Activated T-cell treated with anti-CD3 and anti-CD28 coated beads, Interleukin-2, amount 50 U/mL, for 4 hours (primary cell): ENCODE data around the gene TNFRSF14. TPM values are rescaled to one million over a fixed set of nuclear protein-coding genes. Genes with fewer than 3 reads are reported as not detected.
A peak's percentile ranks its signal among the peaks of the same experiment; 100 is the strongest.
"Not testable (repeated sequence)": the region's sequence is repeated elsewhere in the genome, so short reads cannot be mapped to it uniquely, and the experiment has no call there.

Experiments used
- ATAC-seq, 2 donors: fragments of 200-7000 bp; cut with Tn5 transposase; one replicate each; pipeline ENCODE4 v1.10.0; 2021
- DNase-seq: peaks from one replicate; pipeline ENCODE4 v3.0.0-alpha.2; 2020
- H3K27me3 Mint-ChIP-seq: one replicate; pipeline ENCODE4 v1.8.0; 2021; ENCODE audit warnings: low read depth, mixed read lengths
- H3K36me3 Mint-ChIP-seq: one replicate; pipeline ENCODE4 v1.8.0; 2022; ENCODE audit warnings: mixed read lengths; ENCODE audit not compliant: insufficient read depth
- H3K4me1 Mint-ChIP-seq: one replicate; pipeline ENCODE4 v1.8.0; 2021; ENCODE audit warnings: low read depth, mixed read lengths
- H3K4me3 Mint-ChIP-seq: one replicate; pipeline ENCODE4 v1.8.0; 2021; ENCODE audit warnings: mild to moderate bottlenecking, moderate library complexity, mixed read lengths
- H3K9me3 Mint-ChIP-seq: one replicate; pipeline ENCODE4 v1.8.0; 2021; ENCODE audit warnings: mixed read lengths
- total RNA-seq, 3 donors: library from RNA; stranded (reverse); gene quantifications; one replicate each; pipeline ENCODE4 v1.2.1, GENCODE V29; 2021

The TNFRSF14 gene
- total RNA-seq, 3 donors from 2014 or later = 99.3 to 164 (median 114) TPM

GRCh38 chr1:2571348-2571747 lies 15.2 kb downstream of the TNFRSF14 start:
- no peak for DNase-seq
- no peaks in the 10 kb centered on the region for H3K27me3 Mint-ChIP-seq
- no peak overlapping the region for H3K4me3 Mint-ChIP-seq
- ATAC-seq = no peak
- H3K9me3 Mint-ChIP-seq = peaks cover 11% of the 10 kb centered on the region
- H3K36me3 Mint-ChIP-seq = peaks cover 2% of the 10 kb centered on the region
- H3K4me1 Mint-ChIP-seq = peaks cover 10% of the 10 kb centered on the region

GRCh38 chr1:2573250-2573920 lies 17.2 kb downstream of the TNFRSF14 start:
- DNase-seq (no peak), ATAC-seq (no peak)
- Mint-ChIP-seq H3K27me3 (no peaks in the 10 kb centered on the region), H3K4me3 (no peak overlapping the region), H3K4me1 (peaks cover 26% of the 10 kb centered on the region), H3K9me3 (peaks cover 11% of the 10 kb centered on the region), H3K36me3 (peaks cover 2% of the 10 kb centered on the region)

- DNase-seq (no peak), ATAC-seq (no peak)
- no peaks in the 10 kb centered on the region for H3K27me3 Mint-ChIP-seq
- no peak overlapping the region for H3K4me3 Mint-ChIP-seq
- peaks cover 11% of the 10 kb centered on the region for H3K9me3 Mint-ChIP-seq
- H3K36me3 Mint-ChIP-seq = peaks cover 4% of the 10 kb centered on the region
- H3K4me1 Mint-ChIP-seq = peaks cover 35% of the 10 kb centered on the region
These were observed 18.2 kb downstream of the TNFRSF14 start for GRCh38 chr1:2574350-2574749.

GRCh38 chr1:2575801-2576663 lies 19.9 kb downstream of the TNFRSF14 start:
- H3K9me3 Mint-ChIP-seq = peaks cover 11% of the 10 kb centered on the region
- H3K4me1 Mint-ChIP-seq = peaks cover 49% of the 10 kb centered on the region
- no peak overlapping the region for H3K4me3 Mint-ChIP-seq
- no peak for ATAC-seq
- DNase-seq = no peak
- peaks cover 4% of the 10 kb centered on the region for H3K36me3 Mint-ChIP-seq
- no peaks in the 10 kb centered on the region for H3K27me3 Mint-ChIP-seq

GRCh38 chr1:2577565-2578075 lies 21.4 kb downstream of the TNFRSF14 start:
- DNase-seq (peak; percentile 35), ATAC-seq (peak; percentile 46 to 53)
- H3K4me3 Mint-ChIP-seq = peak overlapping the region; percentile 77
- not testable (repeated sequence) for H3K36me3 Mint-ChIP-seq, H3K27me3 Mint-ChIP-seq
- H3K9me3 Mint-ChIP-seq = peaks cover 11% of the 10 kb centered on the region
- H3K4me1 Mint-ChIP-seq = peaks cover 65% of the 10 kb centered on the region

GRCh38 chr1:2578758-2579118 lies 22.6 kb downstream of the TNFRSF14 start:
- H3K4me1 Mint-ChIP-seq = peaks cover 75% of the 10 kb centered on the region
- peaks cover 2% of the 10 kb centered on the region for H3K36me3 Mint-ChIP-seq
- H3K4me3 Mint-ChIP-seq = peak overlapping the region; percentile 77
- no peaks in the 10 kb centered on the region for H3K27me3 Mint-ChIP-seq
- H3K9me3 Mint-ChIP-seq = peaks cover 4% of the 10 kb centered on the region
- DNase-seq (no peak), ATAC-seq (no peak)

- ATAC-seq = no peak
- Mint-ChIP-seq H3K36me3 (peaks cover 2% of the 10 kb centered on the region), H3K4me3 (no peak overlapping the region), H3K9me3 (no peaks in the 10 kb centered on the region), H3K4me1 (peaks cover 88% of the 10 kb centered on the region), H3K27me3 (no peaks in the 10 kb centered on the region)
- no peak for DNase-seq
These were observed 24.5 kb downstream of the TNFRSF14 start for GRCh38 chr1:2580691-2581090.

- ATAC-seq (no peak), DNase-seq (no peak)
- H3K27me3 Mint-ChIP-seq = no peaks in the 10 kb centered on the region
- H3K9me3 Mint-ChIP-seq = no peaks in the 10 kb centered on the region
- H3K4me1 Mint-ChIP-seq = peaks cover 74% of the 10 kb centered on the region
- H3K36me3 Mint-ChIP-seq = peaks cover 2% of the 10 kb centered on the region
- H3K4me3 Mint-ChIP-seq = no peak overlapping the region
These were observed 26.2 kb downstream of the TNFRSF14 start for GRCh38 chr1:2582391-2582790.

GRCh38 chr1:2583331-2583791 lies 27.2 kb downstream of the TNFRSF14 start:
- Mint-ChIP-seq H3K36me3 (peaks cover 2% of the 10 kb centered on the region), H3K9me3 (no peaks in the 10 kb centered on the region), H3K4me1 (peaks cover 69% of the 10 kb centered on the region)

GRCh38 chr1:2583871-2584351 lies 27.7 kb downstream of the TNFRSF14 start:
- ATAC-seq (no peak), DNase-seq (no peak)
- no peaks in the 10 kb centered on the region for H3K9me3 Mint-ChIP-seq
- H3K36me3 Mint-ChIP-seq = peaks cover under 1% of the 10 kb centered on the region
- H3K4me1 Mint-ChIP-seq = peaks cover 63% of the 10 kb centered on the region
- H3K4me3 Mint-ChIP-seq = peak overlapping the region; percentile 83
- no peaks in the 10 kb centered on the region for H3K27me3 Mint-ChIP-seq

More at GRCh38 chr1:2583331-2583791, 27.2 kb downstream of the TNFRSF14 start:
- Mint-ChIP-seq H3K27me3 (no peaks in the 10 kb centered on the region), H3K4me3 (peak overlapping the region; percentile 83)
- DNase-seq (no peak), ATAC-seq (no peak)

- Mint-ChIP-seq H3K4me1 (peaks cover 55% of the 10 kb centered on the region), H3K9me3 (no peaks in the 10 kb centered on the region), H3K4me3 (peak overlapping the region; percentile 83), H3K27me3 (no peaks in the 10 kb centered on the region), H3K36me3 (no peaks in the 10 kb centered on the region)
- ATAC-seq (no peak), DNase-seq (no peak)
These were observed 28.6 kb downstream of the TNFRSF14 start for GRCh38 chr1:2584686-2585317.

- no peaks in the 10 kb centered on the region for H3K9me3 Mint-ChIP-seq
- ATAC-seq = peak; percentile 32 to 37
- H3K4me1 Mint-ChIP-seq = peaks cover 50% of the 10 kb centered on the region
These were observed 29.3 kb downstream of the TNFRSF14 start for GRCh38 chr1:2585318-2586092.

GRCh38 chr1:2586154-2587070 lies 30.2 kb downstream of the TNFRSF14 start, which contains the start of gene PRXL2B:
TSS of gene PRXL2B (plus strand) at chr1:2586777. CDS start at chr1:2586886, 109 bp downstream.
- H3K9me3 Mint-ChIP-seq = no peaks in the 10 kb centered on the region
- peak; percentile 84 for ATAC-seq
- DNase-seq = peak; percentile 97
- H3K27me3 Mint-ChIP-seq = no peaks in the 10 kb centered on the region
- peaks cover 41% of the 10 kb centered on the region for H3K4me1 Mint-ChIP-seq
- no peaks in the 10 kb centered on the region for H3K36me3 Mint-ChIP-seq
- H3K4me3 Mint-ChIP-seq = peak within 1 kb of the TSS; percentile 86

More at GRCh38 chr1:2585318-2586092, 29.3 kb downstream of the TNFRSF14 start:
- peak; percentile 56 for DNase-seq
- peak overlapping the region; percentile 83 for H3K4me3 Mint-ChIP-seq
- H3K27me3 Mint-ChIP-seq = no peaks in the 10 kb centered on the region
- no peaks in the 10 kb centered on the region for H3K36me3 Mint-ChIP-seq
